ENCODE results near the gene TMCC2. TPM values are rescaled to one million over a fixed set of nuclear protein-coding genes. Genes with fewer than 3 reads are reported as not detected.

Gene TMCC2
- total RNA-seq, 4 donors from 2014 or later = 0.53 to 4.1 (median 1.1) TPM

DNA sequence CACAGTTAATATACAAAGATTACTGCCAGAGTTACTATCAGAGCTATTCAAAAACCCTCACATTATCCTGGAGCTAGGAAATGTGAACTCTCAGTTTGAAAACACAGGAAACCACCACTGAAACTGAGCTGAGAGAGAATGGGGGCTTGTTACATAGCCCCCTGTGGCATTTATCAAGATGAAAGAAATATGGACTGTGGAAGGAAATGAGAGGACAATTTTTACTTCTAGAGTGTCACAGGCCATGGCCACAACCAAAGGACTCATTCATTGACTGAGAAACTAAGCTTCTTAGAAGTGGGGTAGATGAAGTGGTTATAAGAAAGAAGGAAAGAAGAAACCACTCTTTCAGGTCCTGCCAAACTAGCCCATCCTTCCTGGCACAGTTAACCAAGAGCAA is 41.6 kb upstream of the TMCC2 start:
- DNase-seq = no peak
- H3K4me3 ChIP-seq = no peak overlapping the region
- peaks cover 0 to 5% (median 0%) of the 10 kb centered on the region in 4 donors for H3K4me1 ChIP-seq

DNA sequence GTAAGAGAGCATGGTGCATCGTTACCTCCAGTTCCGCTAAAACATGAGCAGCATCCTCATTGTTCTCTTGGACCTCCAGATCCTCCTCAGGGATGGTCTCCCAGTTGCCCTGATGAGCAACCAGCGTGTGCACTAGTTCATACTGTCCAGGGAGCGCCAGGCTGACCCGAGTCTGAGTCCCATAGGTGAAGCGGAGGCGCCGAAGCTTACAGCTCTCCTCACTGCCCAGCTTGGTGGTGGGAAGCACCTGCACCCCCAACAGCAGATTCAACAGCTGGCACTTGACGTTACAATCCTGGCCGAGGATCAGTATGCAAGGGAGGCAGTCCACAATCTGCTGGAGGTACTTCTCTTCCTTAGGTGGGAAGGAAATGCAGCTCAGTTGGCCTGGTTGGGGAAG is 40.3 kb upstream of the TMCC2 start:
- peaks cover 0 to 13% (median 0%) of the 10 kb centered on the region in 4 donors for H3K4me1 ChIP-seq

More for the DNA sequence above, 41.6 kb upstream of the TMCC2 start:
- no peaks in the 10 kb centered on the region for H3K9me3 ChIP-seq
- no peaks in the 10 kb centered on the region for H3K36me3 ChIP-seq
- H3K27ac ChIP-seq = no peak overlapping the region
- TF ChIP-seq POLR2A (IDR thresholded peaks at IDR 0.05) = no peak
- TF ChIP-seq, protein P1, sequence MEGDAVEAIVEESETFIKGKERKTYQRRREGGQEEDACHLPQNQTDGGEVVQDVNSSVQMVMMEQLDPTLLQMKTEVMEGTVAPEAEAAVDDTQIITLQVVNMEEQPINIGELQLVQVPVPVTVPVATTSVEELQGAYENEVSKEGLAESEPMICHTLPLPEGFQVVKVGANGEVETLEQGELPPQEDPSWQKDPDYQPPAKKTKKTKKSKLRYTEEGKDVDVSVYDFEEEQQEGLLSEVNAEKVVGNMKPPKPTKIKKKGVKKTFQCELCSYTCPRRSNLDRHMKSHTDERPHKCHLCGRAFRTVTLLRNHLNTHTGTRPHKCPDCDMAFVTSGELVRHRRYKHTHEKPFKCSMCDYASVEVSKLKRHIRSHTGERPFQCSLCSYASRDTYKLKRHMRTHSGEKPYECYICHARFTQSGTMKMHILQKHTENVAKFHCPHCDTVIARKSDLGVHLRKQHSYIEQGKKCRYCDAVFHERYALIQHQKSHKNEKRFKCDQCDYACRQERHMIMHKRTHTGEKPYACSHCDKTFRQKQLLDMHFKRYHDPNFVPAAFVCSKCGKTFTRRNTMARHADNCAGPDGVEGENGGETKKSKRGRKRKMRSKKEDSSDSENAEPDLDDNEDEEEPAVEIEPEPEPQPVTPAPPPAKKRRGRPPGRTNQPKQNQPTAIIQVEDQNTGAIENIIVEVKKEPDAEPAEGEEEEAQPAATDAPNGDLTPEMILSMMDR (IDR thresholded peaks at IDR 0.05) = no peak
- H3K27me3 ChIP-seq = no peaks in the 10 kb centered on the region

DNA sequence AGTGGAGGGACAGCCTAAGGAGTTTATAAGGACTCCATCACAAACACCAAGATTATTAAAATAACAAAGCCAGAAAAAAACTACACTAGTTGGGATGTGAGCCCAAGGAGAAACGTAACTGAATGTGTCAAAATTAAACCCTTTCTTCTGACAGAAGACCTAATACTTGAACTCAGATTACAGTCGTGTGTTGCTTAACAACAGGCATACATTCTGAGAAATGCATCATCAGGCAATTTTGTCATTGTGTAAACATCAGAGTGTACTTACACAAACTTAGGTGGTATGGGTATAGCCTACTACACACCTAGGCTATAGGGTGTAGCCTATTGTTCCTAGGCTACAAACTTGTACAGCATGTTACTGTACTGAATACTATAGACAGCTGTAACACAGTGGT is 39.6 kb upstream of the TMCC2 start:
- no peak for TF ChIP-seq POLR2A (IDR thresholded peaks at IDR 0.05)
- TF ChIP-seq, protein P1 (IDR thresholded peaks at IDR 0.05) = no peak
- Histone ChIP-seq H3K27me3 (no peaks in the 10 kb centered on the region), H3K4me1 (peaks cover 0 to 13% (median 0%) of the 10 kb centered on the region in 4 donors), H3K9me3 (no peaks in the 10 kb centered on the region), H3K27ac (no peak overlapping the region), H3K36me3 (no peaks in the 10 kb centered on the region), H3K4me3 (no peak overlapping the region)
- DNase-seq = no peak

More for the DNA sequence above, 40.3 kb upstream of the TMCC2 start:
- no peak overlapping the region for H3K4me3 ChIP-seq
- no peaks in the 10 kb centered on the region for H3K9me3 ChIP-seq
- no peak overlapping the region for H3K27ac ChIP-seq
- no peak for DNase-seq
- no peak for TF ChIP-seq POLR2A (IDR thresholded peaks at IDR 0.05)
- TF ChIP-seq, protein P1 (IDR thresholded peaks at IDR 0.05) = no peak
- no peaks in the 10 kb centered on the region for H3K27me3 ChIP-seq
- H3K36me3 ChIP-seq = no peaks in the 10 kb centered on the region

DNA sequence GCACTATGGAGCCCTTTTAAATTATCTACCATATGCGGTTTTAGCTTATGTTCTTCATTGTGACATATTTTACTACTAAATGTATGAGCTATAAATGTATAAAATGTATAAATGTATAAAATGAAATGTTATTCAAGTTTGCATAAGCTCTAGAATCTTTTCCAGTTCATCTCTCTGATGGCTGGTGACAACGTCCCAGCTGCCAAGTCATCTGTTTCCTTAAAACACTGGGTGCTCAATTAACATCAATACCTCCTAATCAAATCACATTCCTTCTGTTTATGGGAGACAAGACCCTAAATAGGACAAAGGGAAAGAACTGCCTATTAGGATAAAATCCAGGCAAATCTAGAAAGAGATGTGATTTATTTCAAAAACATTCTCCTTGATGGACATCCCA is 39.1 kb upstream of the TMCC2 start:
- TF ChIP-seq, protein P1 (IDR thresholded peaks at IDR 0.05) = no peak
- TF ChIP-seq POLR2A (IDR thresholded peaks at IDR 0.05) = no peak
- H3K4me3 ChIP-seq = no peak overlapping the region
- DNase-seq = no peak
- no peaks in the 10 kb centered on the region for H3K36me3 ChIP-seq
- no peaks in the 10 kb centered on the region for H3K27me3 ChIP-seq
- H3K27ac ChIP-seq = no peak overlapping the region
- H3K4me1 ChIP-seq = peaks cover 0 to 11% (median 0%) of the 10 kb centered on the region in 4 donors
- H3K9me3 ChIP-seq = no peaks in the 10 kb centered on the region

DNA sequence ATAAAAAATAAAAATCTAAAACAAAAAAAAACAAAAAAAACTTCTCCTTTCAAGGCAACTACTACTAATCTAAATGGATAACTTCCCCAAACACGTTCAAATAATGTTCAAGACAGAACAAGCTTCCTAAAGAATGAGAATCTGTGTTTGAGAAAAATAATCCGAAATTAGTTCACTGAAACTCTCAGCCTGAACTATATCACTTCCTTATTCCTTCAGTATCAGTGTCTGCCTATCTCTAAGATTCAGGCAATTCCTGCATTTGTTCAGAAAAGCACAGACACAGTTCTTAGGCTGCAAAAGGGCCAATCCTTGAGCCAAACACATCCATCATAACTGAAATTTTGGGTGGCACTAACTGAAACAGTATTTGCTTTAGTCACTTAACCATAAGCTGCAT is 38.6 kb upstream of the TMCC2 start:
- Histone ChIP-seq H3K36me3 (no peaks in the 10 kb centered on the region), H3K9me3 (no peaks in the 10 kb centered on the region), H3K27ac (no peak overlapping the region), H3K4me1 (peaks cover 0 to 8% (median 0%) of the 10 kb centered on the region in 4 donors), H3K27me3 (no peaks in the 10 kb centered on the region), H3K4me3 (no peak overlapping the region)
- TF ChIP-seq, protein P1 (IDR thresholded peaks at IDR 0.05) = no peak
- DNase-seq = no peak

All from Peyer's patch (tissue), 4 donors.